Midbrain (tissue), 1 donor: ENCODE measurements around the gene KREMEN1.
"Not testable (repeated sequence)": the region's sequence is repeated elsewhere in the genome, so short reads cannot be mapped to it uniquely, and the experiment has no call there.

Experiments
- DNase-seq: peaks from one replicate; lab custom pipeline; 2025; lab: John Stamatoyannopoulos, UW

KREMEN1 gene, protein sequence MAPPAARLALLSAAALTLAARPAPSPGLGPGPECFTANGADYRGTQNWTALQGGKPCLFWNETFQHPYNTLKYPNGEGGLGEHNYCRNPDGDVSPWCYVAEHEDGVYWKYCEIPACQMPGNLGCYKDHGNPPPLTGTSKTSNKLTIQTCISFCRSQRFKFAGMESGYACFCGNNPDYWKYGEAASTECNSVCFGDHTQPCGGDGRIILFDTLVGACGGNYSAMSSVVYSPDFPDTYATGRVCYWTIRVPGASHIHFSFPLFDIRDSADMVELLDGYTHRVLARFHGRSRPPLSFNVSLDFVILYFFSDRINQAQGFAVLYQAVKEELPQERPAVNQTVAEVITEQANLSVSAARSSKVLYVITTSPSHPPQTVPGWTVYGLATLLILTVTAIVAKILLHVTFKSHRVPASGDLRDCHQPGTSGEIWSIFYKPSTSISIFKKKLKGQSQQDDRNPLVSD

DNA sequence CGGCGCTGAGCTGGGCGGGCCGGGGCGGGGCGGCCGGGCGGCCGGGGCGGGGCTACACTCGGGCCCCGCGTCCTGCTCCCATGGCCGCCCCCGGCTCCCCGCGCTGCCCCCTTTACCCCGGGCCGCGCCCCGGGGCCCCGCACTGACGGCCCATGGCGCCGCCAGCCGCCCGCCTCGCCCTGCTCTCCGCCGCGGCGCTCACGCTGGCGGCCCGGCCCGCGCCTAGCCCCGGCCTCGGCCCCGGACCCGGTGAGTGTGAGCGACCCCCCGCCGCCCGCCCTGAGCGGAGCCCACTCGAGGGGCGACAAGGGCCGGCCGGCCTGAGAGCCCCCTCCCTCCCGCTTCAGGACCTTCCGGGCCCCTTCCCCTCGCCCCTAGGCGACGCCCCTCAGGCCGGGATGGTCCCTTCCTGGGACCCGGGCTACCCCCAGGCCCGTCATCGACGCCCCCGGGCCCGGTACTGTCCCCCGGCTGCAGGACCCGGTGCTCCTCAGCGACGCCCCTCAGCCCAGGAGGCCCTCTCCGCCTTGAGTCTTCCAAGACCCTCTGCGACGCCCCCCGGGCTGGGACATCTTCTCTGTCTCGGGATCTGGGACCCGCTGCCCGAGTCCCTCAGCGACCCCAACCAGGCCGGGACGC lies at the start of gene KREMEN1:
KREMEN1 (plus strand) TSS at position 57 of the 639 bp plus-strand sequence; CDS start at position 153, 96 bp downstream.
- no peak for DNase-seq

DNA sequence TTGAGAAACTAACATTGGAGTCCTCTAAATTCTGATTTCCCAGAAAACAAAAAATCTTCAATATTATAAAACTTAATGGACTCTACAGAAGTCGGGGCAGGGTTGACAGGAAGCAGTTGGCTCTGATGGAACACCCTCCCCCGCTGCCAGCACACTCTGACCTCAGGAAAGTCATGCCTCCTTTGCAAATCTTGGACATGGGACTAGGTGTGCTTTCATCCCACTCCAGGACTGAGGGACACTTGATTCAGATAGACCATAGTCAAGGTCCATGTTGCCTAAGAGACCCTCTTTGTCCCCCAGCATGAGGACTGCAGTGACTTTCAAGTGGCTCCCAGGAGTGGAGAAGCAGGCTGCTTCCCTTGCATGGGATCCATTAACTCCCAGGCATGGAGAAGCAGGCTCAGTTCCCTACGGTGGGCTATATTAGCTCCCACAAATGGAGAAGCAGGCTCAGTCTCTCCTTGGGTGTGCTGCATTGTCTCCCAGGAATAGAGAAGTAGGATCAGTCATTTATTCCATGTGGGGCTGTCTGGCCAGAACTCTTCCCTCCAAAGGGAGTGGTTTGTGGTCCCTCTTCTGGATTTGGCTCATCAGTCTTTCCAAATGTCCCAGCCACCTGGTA lies 49.6 kb upstream of the KREMEN1 start:
- no peak for DNase-seq

DNA sequence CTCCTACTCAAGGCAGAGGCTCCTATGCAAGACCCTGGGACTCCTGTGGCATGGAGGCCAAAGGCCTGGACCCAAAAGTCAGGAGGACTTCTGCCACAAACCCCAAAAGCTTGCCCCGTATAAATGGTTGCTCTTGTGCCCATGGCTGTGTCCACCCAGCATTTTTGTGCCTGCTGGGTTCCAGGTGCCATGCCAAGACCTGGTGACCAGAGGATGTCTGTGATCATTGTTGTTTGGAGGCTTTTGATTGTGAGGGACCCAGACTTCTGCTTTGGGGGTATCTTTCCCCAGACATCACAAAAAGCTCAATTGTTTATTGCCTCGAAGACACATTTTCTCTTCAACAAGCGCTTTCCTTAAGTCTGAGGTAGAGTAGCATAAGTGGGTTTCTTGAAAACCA lies 46.3 kb upstream of the KREMEN1 start:
- no peak for DNase-seq

DNA sequence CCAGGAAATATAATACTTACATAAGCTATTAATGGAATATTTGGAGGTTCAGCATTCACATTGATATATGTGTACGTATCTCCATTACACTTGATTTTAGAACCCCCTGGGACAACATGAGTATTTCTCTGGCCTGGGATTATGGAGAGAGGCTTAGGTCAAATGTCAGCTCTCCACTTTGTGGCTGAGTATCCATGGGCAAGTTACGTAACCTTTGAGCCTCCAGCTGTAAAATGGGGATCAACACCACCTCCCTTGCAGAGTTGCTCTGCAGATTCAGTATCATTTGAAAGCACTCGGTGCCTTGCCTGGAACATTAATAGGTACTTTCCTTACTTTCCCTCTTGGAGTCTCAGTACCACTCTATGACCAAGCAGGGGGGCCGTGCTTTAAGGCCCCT lies 44.4 kb upstream of the KREMEN1 start:
- no peak for DNase-seq

DNA sequence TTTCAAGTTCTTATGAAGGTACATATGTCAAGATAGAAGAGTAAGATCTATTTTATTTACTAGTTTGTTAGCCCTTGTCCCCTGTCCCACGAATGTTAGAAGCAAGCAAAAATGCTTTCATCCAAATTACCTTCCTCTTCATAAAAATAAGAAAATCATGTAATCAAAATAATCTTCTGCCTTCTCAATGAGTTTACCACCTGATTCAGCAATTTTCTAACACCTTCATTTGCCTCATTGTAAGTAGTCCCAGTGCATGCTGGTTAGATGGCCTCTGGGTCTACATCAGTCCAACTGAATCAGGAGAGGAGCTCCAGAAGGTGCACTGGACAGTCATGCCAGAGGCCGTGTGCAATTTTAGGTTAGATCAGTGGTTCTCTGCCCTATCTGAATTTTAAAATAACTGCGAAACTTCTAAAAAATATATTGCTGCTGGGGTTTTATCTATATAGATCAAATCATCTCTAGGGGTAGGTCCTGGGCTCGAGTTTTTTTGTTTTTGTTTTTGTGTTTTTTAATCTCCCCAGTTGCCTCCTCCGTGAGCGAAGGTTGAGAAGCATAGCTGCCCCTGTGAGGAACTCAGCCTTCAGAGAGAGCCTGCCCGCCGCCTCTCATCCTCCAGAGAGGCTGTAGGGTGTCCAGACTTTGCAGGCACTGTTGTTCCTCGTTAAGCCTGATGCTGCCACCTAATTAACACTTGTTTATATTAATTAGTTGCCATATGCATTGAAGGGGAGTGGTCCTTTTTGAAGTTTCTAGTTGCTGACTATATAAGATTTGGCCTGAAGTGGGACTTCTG lies 43.4 kb upstream of the KREMEN1 start:
- DNase-seq = no peak

DNA sequence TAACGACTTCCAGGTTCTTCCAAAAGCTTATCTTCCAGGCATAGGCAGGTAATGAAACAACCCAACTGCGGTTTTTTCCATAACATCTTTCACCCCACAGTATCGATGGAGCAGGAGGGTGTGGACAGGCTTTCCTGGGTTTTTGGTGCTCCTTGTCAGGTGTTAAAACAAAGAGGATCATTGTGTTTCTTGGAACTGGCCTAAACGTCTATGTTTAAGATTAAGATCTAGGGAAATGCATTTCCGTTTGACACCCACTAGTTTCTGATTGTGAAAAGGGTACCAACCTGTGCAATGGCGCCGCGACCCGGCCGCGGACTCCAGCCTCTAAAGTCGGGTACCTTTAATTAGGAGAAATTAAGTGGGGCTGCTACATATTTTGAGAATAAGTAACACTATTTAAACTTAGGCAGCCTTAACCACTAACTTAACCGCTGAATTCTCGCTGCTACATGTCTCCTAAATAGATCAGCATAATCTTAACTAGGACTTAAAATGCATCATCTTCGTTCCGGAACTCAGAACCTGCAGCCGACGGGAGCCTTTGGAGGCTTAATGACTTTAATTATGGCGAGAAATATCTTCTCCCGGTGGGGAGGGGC lies 42.7 kb upstream of the KREMEN1 start:
- no peak for DNase-seq

DNA sequence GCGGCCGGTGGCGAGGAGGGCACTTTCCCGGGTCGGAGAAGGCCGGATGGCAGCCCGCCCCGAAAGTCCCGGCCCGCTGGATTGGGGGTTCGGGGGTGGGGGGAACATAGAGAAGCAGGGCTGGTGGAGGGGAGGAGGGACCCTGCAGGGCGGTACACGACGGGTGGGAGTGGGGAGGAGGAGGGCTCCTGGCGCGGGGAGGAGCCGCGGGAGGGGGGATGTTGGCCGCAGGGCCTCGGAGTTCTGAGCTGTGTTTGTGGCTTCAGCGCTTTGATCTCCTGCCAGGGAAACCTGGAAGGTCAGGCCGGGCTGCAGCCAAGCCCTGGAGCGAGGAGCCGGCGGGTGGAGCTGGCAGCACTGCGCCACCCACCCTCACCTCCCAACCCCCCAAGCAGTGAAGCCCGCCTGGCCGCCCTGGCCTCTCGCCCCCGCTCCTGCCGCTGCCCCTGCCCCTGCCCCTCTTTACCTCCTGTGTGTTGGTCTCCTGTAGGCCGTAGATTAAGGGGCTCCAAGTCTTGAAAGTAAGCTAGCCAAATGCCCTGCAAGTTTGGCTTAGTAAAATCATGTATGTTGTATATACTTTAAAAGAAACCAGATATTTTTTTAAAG lies 42.1 kb upstream of the KREMEN1 start:
- peak; percentile 37 for DNase-seq

DNA sequence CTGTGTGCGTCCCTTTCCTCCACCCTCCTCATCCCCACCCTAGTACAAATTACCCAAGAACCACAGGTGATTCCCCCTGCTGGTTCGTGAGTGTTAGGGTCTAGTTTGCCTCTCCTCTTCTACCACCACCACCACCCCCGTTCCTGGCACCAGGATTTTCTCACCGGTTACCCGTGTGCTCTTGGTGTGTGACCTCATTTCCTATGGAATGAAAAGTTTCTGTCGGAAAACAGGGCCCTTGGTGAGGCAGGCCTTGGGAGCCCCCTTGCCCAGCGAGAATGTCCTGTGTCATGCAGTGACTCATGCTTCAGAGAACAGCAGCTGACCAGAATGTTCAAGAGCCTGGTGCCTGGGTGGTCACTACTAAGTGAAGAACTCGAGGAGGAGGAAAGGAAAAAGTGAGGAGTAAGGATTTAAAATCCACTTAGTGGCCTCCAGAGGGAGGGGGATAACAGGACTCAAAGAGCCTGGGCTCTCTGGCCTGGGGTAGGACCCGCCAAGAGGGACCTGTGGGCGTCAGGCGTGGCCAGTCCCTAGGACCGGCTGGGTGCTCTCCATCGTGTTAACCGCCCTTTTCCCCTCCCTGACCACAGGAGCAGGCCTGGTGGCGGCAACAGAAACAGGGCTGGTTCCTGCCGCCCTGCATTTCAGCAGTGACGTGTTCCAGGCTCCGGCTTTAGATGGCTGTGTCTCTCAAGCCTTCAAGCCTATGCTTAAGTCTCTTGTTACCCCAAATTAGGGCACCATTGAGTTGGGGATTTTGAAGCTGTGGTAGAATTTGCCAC lies 41.4 kb upstream of the KREMEN1 start:
- DNase-seq = peak; percentile 23

DNA sequence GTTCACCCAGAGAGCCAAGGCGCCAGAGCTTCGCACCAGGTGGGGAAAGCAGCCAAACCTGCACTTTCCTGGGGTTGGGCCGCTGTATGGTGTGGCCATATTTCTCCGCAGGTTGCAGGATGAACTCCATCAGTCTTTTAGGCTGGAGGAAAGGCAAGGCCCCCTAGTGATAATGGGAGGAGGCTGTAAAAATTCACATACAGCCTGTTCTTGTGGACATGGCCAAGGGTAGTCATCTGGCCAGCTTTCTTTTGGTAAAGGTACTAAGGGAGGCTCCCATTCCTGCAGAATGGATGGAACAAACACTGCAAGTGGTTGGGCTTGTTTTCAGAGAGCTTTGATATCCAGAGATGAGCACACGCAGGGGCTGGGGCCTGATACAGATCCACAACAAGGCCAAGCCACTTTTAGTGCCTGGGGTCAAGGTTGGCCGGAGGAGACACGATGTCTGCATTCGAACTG lies 40.8 kb upstream of the KREMEN1 start:
- no peak for DNase-seq

DNA sequence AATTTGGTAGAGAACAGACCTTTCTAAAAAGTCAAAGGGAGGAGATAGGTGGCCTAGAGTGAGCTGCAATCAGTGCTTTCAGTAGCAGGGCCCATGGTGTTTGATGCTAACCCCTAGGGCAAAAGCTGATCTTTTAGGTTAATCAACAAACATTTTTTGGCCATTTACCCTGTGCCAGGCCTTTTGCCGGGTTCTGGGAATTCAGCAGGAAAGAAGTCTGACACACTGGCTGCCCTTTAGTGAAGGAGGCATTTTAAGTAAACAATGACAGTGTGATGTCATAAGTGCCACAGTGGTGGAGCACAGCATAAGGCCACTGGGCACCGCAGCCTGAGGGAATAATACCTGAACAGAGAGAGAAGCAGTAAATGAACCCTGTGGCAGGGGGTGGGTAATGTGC lies 40.3 kb upstream of the KREMEN1 start:
- DNase-seq = no peak

DNA sequence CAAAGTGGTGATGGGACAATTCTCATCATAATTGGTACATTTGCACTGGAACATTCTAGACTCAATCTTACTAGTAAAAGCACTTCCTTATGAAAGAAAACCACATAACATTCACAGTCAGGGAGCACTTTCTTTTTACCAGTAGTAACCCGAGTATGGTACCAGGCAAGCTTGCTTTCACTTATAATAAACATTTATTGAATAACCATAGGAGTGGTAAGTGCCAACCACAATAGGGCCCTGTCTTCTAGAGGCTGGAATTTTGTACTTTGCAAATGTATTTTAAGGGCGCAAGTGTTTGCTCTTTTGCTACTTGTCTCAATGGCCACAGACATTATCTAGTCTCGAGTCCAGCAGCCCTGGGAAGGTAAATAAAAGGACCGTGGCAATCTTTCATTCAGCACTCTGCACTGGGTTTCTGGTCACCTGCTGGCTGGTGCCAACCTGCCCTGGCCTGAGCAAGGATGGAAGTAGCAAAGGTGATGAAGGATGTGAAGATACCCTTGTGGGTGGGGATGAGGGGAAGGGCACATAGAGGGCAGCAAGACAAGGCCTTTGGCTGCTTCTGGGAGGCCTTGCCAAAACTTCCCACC lies 35.4 kb upstream of the KREMEN1 start:
- no peak for DNase-seq

DNA sequence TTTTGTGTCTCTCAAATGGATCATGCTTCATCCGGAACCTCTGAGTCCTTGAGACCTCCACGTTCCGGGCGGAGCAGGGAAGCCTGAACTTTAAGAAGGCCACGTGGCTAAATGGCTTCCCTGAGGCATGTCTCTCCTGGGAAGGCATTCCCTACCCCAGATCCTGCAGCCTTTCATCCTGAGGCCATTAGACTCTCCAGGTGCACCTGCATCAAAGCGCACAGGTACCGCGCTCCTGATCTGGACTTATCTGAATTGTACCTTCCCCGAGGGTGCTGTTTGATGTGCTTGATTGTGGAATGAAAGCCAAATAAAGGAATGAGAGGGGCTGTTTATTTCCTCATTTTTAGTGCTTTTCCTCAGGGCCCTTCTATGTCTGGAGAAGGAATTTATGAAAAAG lies 33.7 kb upstream of the KREMEN1 start:
- DNase-seq = no peak

DNA sequence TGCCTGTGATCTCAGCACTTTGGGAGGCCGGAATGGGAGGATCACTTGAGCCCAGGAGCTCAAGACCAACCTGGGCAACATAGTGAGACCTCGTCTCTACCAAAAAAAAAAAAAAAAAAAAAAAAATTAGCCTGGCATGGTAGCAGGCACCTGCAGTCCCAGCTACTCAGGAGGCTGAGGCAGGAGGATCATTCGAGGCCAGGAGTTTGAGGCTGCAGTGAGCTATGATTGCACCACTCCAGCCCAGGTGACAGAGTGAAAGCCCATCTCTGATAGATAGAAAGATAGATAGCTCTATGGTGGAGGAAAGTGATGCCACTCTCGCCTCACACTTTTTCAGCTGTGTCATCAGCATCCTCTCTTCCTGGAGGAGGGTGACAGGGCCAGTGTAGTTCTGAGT lies 33.2 kb upstream of the KREMEN1 start:
- not testable (repeated sequence) for DNase-seq

DNA sequence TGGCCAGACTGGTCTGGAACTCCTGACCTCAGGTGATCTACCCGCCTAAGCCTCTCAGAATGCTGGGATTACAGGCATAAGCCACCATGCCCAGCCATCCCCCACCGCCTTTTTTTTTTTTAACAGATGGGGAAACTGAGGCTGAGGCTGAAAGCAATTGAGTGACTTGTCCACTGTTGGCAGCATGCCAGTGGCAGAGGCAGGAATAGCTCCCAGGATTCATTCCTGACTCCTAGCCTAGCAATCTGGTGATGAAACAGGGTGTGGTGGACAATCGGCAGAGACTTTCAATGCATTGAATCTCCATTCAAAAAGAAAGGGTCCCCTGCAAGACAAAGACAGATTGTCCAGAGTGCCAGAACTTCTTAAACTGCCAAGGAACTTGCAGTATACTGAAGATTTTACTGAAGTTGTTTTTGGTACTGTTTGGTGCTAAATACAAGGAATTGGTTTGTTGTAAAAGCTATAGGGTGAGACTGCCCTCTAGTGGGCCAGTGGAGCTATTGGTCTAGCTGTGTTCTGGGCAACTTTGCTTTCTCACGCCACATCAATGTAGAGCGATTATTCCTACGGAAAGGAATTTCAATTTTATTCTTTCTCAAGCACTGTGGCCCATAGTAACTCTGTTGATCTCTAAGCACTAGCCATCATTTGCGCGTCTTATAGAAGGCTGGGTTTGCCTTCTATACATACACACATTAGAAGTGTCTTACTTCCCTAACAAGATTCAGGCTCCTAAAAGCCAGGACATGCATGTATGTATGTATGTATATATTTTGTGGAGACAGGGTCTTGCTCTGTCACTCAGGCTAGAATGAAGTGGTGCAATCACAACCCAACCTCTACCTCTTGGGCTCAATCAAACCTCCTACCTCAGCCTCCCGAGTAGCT lies 32.2 kb upstream of the KREMEN1 start:
- DNase-seq = peak; percentile 84

DNA sequence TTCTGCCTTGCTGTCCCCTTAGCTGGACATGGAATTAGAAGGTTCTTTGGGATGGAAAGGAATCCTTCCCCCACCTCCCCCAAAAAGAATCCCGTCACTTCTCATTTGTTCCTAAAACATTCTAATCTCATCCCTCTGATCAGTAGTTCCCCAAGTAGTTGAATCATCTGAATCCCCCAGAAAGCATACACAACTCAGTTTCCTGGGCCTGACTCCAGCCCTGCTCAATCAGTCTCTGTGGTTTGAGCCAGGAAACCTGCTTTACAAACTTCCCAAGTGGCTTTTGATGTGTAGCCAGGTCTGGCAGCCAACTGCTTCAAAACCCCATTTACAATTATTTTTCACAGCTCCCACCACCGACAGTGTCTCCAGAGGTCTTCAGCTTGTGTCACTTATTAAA lies 31.4 kb upstream of the KREMEN1 start:
- peak; percentile 46 for DNase-seq

DNA sequence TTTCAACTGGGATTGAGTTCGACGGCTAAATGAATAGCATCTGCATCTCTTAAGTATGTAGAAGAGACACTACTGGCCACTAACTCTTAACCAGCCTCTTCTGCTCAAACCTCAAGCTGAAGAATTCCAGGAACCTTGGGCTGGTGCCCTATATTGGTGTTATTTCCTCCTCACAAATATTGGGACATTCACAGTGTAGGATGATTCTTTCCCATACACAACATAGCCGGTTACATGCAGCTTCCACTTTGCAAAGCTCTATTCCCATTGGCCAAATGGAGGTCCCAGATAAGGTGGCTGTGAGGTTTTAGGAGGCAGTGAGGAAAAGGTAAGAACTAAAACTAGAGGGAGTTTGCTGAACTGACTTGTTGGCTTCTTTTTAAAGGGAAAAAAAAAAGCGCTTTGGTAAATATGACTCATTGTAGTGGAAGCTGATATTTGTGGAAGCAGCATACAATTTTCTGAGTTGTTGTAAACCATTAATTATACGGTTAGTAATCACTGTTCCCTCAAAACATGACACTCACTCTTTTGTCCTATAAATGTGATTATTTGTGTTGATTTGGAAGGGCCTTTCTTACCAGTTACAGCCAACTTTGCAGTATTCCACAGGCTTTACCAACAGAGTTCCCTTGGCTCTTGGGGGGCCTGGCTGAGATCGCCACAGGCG lies 28.8 kb upstream of the KREMEN1 start:
- DNase-seq = no peak

DNA sequence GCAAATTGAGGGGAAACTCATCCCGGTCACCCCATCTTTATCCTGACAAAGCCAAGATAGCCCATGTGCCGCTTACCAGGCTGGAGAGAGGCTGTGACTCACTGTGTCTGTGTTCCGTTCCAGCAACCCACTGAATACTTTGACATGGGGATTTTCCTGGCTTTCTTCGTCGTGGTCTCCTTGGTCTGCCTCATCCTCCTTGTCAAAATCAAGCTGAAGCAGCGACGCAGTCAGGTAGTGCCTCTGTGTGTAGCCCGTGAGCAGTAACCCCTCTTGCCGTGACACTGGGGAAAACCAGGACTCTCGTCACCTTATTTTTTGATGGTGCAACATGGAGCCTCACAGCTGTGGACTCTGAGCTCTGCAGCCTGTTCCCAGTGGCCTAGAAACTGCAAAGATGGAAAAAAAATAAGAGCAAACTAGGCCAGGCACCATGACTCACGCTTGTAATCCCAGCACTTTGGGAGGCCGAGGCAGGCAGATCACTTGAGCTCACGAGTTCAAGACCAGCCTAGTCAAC lies 28.1 kb upstream of the KREMEN1 start:
- no peak for DNase-seq
